OCI-LY1 (cell line): Measurements from ENCODE around the gene TPM1.

ENCODE experiments used
- H2AFZ ChIP-seq: fragments of 200-600 bp; sonication (generic), shearing (Covaris generic); 2 replicates; pipeline ENCODE4 v1.6.0; 2014; ENCODE audit warnings: antibody characterized with exemption, mild to moderate bottlenecking, low read length
- H3F3A ChIP-seq: fragments of 200-600 bp; sonication (generic), shearing (Covaris generic); 2 replicates; pipeline ENCODE4 v1.6.0; 2014; ENCODE audit warnings: mild to moderate bottlenecking, antibody characterized with exemption, low read length, moderate library complexity; ENCODE audit not compliant: insufficient read depth
- H3K27ac ChIP-seq: fragments of 200-600 bp; sonication (generic); 2 replicates; pipeline ENCODE4 v1.5.1; 2014; ENCODE audit warnings: low read length, mixed run types, mild to moderate bottlenecking, low read depth; ENCODE audit not compliant: poor library complexity, severe bottlenecking
- H3K27me3 ChIP-seq: fragments of 200-600 bp; sonication (generic); 2 replicates; pipeline ENCODE4 v1.6.0; 2014; ENCODE audit warnings: antibody characterized with exemption, mild to moderate bottlenecking, low read length, moderate library complexity; ENCODE audit not compliant: insufficient read depth
- H3K36me3 ChIP-seq: fragments of 200-600 bp; sonication (generic); 2 replicates; pipeline ENCODE4 v1.6.1; 2014; ENCODE audit warnings: mild to moderate bottlenecking, antibody characterized with exemption, low read length, moderate library complexity, mixed read lengths; ENCODE audit not compliant: insufficient read depth
- H3K4me1 ChIP-seq: fragments of 200-600 bp; sonication (generic); 2 replicates; pipeline ENCODE4 v1.5.1; 2014; ENCODE audit warnings: mild to moderate bottlenecking, low read length, moderate library complexity; ENCODE audit not compliant: insufficient read depth, severe bottlenecking
- H3K4me2 ChIP-seq: fragments of 200-600 bp; sonication (generic), shearing (Covaris generic); 2 replicates; pipeline ENCODE4 v1.6.1; 2014; ENCODE audit warnings: low read length
- H3K4me3 ChIP-seq: fragments of 200-600 bp; sonication (generic); 2 replicates; pipeline ENCODE4 v1.5.1; 2014; ENCODE audit warnings: low read length, low read depth, mild to moderate bottlenecking, mixed read lengths; ENCODE audit not compliant: poor library complexity, severe bottlenecking
- H3K79me2 ChIP-seq: fragments of 200-600 bp; shearing (Covaris generic); 2 replicates; pipeline ENCODE4 v1.6.1; 2016; ENCODE audit warnings: mixed run types, low read length, mixed read lengths; ENCODE audit not compliant: insufficient read depth
- H3K9ac ChIP-seq: fragments of 200-600 bp; sonication (generic), shearing (Covaris generic); 2 replicates; pipeline ENCODE4 v1.6.1; 2014; ENCODE audit warnings: mild to moderate bottlenecking, low read length, mixed read lengths
- H3K9me2 ChIP-seq: fragments of 200-600 bp; sonication (generic), shearing (Covaris generic); 2 replicates; pipeline ENCODE4 v1.6.1; 2014; ENCODE audit warnings: low read depth, mild to moderate bottlenecking, low read length, mixed read lengths
- H3K9me3 ChIP-seq: fragments of 200-600 bp; shearing (Covaris generic); 2 replicates; pipeline ENCODE4 v1.6.1; 2014; ENCODE audit warnings: low read length, mixed read lengths
- H4K20me1 ChIP-seq: fragments of 200-600 bp; sonication (generic), shearing (Covaris generic); 2 replicates; pipeline ENCODE4 v1.6.0; 2016; ENCODE audit warnings: mild to moderate bottlenecking, low read length; ENCODE audit not compliant: insufficient read depth
- EZH2 ChIP-seq: fragments of 200-600 bp; sonication (generic), shearing (Covaris generic); IDR thresholded peaks from 2 replicates; pipeline ENCODE4 v1.8.0; 2017; ENCODE audit warnings: borderline replicate concordance, mixed run types, mild to moderate bottlenecking, antibody characterized with exemption, low read length, moderate library complexity, mixed read lengths
- TF ChIP-seq, protein P1 (sequence below): fragments of 200-600 bp; sonication (generic), shearing (Covaris generic); IDR thresholded peaks from 2 replicates; pipeline ENCODE4 v1.5.1; 2017; ENCODE audit warnings: mild to moderate bottlenecking, antibody characterized with exemption, low read length, moderate library complexity, mixed read lengths

Gene TPM1

DNA sequence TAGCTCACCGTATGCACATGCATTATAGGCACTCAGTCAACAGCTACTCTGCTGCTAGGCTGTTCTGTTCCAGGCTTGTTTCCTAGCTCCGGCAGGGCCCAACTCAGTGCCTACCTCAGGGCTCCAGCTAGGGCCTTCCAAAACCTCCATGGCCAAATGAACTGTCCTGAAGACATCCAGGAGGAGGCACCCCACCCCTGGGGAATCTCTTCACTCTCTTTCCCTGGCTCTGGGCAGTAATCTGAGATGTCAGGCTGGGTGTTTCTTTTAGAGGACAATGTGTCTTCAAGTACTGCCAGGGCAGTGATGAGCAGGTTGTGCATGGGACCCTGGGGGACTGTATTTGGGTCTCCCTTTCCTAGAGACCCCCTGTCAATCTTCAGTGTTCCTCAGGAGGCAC, 38.3 kb upstream of the TPM1 start:
- Histone ChIP-seq H3K27ac (no peak overlapping the region), H3K4me1 (no peaks in the 10 kb centered on the region), H3K36me3 (no peaks in the 10 kb centered on the region), H2AFZ (no peak overlapping the region), H4K20me1 (no peaks in the 10 kb centered on the region), H3K27me3 (no peaks in the 10 kb centered on the region), H3K4me3 (no peak overlapping the region), H3K4me2 (no peak overlapping the region), H3K9ac (no peak overlapping the region), H3K9me2 (no peaks in the 10 kb centered on the region), H3F3A (no peaks in the 10 kb centered on the region), H3K9me3 (no peaks in the 10 kb centered on the region), H3K79me2 (no peaks in the 10 kb centered on the region)
- TF ChIP-seq EZH2 = no peak
- TF ChIP-seq, protein P1, sequence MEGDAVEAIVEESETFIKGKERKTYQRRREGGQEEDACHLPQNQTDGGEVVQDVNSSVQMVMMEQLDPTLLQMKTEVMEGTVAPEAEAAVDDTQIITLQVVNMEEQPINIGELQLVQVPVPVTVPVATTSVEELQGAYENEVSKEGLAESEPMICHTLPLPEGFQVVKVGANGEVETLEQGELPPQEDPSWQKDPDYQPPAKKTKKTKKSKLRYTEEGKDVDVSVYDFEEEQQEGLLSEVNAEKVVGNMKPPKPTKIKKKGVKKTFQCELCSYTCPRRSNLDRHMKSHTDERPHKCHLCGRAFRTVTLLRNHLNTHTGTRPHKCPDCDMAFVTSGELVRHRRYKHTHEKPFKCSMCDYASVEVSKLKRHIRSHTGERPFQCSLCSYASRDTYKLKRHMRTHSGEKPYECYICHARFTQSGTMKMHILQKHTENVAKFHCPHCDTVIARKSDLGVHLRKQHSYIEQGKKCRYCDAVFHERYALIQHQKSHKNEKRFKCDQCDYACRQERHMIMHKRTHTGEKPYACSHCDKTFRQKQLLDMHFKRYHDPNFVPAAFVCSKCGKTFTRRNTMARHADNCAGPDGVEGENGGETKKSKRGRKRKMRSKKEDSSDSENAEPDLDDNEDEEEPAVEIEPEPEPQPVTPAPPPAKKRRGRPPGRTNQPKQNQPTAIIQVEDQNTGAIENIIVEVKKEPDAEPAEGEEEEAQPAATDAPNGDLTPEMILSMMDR = no peak

DNA sequence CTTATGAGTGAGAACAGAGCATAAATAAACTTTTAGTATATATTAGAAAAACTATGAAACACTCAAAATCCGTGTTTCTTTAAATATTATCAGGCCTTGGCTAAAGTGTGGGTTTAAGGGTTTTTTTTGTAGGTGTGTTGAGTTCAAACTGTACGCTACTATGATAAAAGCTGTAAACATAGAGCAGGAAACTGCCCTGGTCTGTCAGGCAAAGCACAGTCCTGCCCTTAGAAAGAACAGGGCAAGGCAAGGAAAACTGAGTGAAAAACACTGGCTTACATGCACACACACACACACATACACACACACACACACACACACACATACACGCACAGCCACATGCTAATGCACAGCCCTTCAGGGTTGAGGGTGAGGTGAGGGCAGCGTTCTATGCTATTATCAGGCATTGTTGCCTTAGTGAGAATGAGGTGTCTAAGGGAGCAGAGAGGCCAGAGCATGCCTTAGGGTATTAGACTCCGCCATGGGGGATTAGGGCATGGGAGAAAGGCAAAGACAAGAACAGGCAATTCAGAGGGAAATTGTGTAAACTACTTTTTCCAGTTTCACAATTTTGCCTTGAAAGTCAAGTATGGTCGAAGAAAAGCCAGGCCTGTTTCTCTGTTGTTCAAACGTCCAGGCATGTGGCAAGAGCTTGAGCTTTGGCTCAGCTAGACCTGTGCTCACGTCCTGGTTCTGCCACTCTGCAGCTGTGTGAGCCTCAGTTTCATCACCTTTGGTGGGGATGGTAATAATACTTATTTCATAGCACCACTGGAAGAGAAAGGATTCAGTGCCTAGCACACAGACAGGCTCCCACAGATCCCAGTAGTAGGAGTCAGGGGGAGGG, 36.3 kb upstream of the TPM1 start:
- H3K36me3 ChIP-seq = no peaks in the 10 kb centered on the region
- no peak overlapping the region for H2AFZ ChIP-seq
- H3K27ac ChIP-seq = no peak overlapping the region
- H3K27me3 ChIP-seq = peaks cover 3% of the 10 kb centered on the region; the same call in 1 of the 2 replicates
- no peaks in the 10 kb centered on the region for H4K20me1 ChIP-seq
- TF ChIP-seq EZH2 = no peak
- TF ChIP-seq, protein P1 = no peak
- no peaks in the 10 kb centered on the region for H3K79me2 ChIP-seq
- H3K4me2 ChIP-seq = no peak overlapping the region
- no peaks in the 10 kb centered on the region for H3F3A ChIP-seq
- H3K4me3 ChIP-seq = no peak overlapping the region
- H3K4me1 ChIP-seq = no peaks in the 10 kb centered on the region
- no peaks in the 10 kb centered on the region for H3K9me2 ChIP-seq
- H3K9ac ChIP-seq = no peak overlapping the region
- H3K9me3 ChIP-seq = no peaks in the 10 kb centered on the region

DNA sequence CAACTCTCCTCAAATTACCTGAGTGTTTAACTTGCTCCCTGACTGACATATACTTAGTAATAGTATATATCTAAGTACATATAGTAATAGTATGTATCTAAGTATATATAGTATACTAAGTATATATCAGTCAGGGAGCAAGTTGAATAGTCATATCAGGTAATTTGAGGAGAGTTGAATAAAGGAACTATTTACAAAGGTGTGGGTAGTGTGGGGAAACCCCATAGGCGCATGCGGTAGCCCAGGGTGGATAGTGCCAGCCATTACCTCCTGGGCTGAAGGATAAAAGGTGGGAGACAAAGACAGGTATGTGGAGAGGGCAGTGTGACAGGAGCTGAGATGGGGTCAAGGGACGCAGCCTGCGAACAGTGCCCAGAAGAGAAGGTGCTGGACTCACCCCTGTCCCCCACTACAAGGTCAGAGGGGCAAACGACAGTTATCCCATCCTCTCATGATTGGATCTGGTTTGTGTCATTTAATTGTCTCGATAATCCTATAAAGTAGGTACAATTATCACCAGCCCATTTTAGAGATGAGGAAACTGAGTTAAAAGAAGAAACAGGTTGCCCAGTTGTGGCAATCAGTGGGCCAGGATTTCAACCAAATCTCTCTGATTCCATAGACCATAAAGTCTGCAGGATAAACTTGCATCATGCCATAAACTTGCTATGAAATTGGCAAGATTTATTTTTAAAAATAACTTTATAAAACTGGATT, 34.1 kb upstream of the TPM1 start:
- Histone ChIP-seq H3K36me3 (no peaks in the 10 kb centered on the region), H3K9me3 (no peaks in the 10 kb centered on the region), H3F3A (no peaks in the 10 kb centered on the region)

More for the DNA sequence above, 34.1 kb upstream of the TPM1 start:
- no peaks in the 10 kb centered on the region for H3K4me1 ChIP-seq
- no peak overlapping the region for H2AFZ ChIP-seq
- H3K27ac ChIP-seq = no peak overlapping the region
- TF ChIP-seq, protein P1 = no peak
- TF ChIP-seq EZH2 = no peak
- H3K27me3 ChIP-seq = peaks cover 3% of the 10 kb centered on the region; the same call in 1 of the 2 replicates
- no peaks in the 10 kb centered on the region for H3K9me2 ChIP-seq
- no peak overlapping the region for H3K4me3 ChIP-seq
- H3K79me2 ChIP-seq = no peaks in the 10 kb centered on the region
- H3K9ac ChIP-seq = no peak overlapping the region
- no peaks in the 10 kb centered on the region for H4K20me1 ChIP-seq
- no peak overlapping the region for H3K4me2 ChIP-seq
